Fibroblast of skin of back (primary cell): ENCODE measurements around the gene STK11. TPM values are rescaled to one million over a fixed set of nuclear protein-coding genes. Genes with fewer than 3 reads are reported as not detected.

Source experiments
- DNase-seq: peaks from one replicate; pipeline ENCODE4 v3.0.0-alpha.2; 2013
- polyA plus RNA-seq, 2 experiments: library from polyadenylated mRNA; unstranded; fragments of 120-200 nt; gene quantifications; one replicate each; pipeline ENCODE4 v1.2.1, GENCODE V29; 2013; ENCODE audit not compliant: insufficient read length in 2 of 2

The STK11 gene
- 52.6 TPM for polyA plus RNA-seq (2013, experiment 1 of 2; ENCODE audit: insufficient read length)
- 34.2 TPM for polyA plus RNA-seq (2013, experiment 2 of 2; ENCODE audit: insufficient read length)

GRCh38 chr19:1205114-1206099 lies at the start of gene STK11:
Gene STK11, plus strand, starts transcription at chr19:1205778. Its CDS starts 1,136 bp downstream, at chr19:1206914.
- peak; percentile 98 for DNase-seq

- DNase-seq = no peak
These were observed 49.2 kb upstream of the STK11 start for GRCh38 chr19:1156305-1156801.

- no peak for DNase-seq
These were observed 48.6 kb upstream of the STK11 start for GRCh38 chr19:1156830-1157615.

GRCh38 chr19:1157931-1158884 lies 47.4 kb upstream of the STK11 start:
- no peak for DNase-seq

- no peak for DNase-seq
These were observed 46.6 kb upstream of the STK11 start for GRCh38 chr19:1158885-1159448.

- no peak for DNase-seq
These were observed 45.5 kb upstream of the STK11 start for GRCh38 chr19:1159864-1160595.

DNA sequence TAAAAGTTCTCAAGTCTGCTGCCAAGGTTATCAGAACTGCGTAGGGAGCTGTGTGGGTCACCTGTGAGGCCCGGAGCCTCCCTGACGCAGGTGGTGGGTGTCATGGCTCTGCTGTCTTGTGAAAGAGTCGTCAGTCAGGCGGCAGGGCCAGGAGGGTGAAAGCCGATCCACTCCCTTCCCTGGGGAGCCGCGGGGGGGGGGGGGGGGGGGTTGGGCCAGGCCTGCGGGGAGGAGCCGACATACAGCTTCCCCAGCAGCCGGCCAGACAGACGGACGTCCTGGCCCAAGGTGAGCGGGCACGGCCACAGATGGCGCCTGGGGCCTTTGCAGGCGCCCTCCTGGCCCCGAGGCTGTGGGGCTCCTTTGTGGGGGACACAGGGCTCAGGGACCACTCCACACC lies 43.9 kb upstream of the STK11 start:
- no peak for DNase-seq

DNA sequence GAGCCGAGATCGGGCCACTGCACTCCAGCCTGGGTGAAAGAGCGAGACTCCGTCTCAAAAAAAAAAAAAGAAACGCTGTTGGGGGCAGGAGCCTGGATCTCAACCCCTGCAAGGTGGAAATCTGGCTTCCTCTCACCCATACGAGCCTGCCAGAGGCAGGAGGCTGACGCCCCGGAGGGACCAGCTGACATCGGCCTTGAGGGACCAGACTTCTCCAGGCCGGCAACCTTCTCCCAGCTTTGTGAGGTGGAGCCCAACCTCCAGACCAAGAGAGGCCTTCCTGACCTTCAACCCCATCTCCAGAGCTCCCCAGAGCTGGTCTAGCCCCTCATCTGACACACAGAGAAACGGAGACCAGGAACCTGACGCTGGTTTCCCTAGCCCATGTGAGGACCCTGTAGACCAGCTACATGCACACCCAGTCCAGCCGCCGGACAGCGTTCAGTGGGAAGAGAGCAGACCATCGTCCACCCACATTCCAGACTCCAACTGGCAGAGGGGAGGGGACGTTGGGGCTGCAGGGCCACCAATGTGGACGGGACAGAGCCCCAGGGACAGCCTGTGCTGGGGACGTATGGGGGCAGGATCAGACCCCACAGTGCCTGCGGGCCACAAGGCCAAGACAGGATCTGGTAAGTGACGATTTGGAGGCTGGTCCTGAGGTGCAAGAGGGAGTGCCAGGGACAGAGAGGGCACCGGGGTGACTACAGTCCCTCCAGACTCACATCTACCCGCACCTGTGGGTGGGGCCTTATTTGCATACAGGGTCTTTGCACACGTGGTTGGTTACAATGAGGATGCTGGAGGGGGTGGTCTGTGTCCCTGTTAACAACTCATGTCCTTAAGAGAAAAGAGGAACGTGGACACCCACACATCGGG lies 42.9 kb upstream of the STK11 start:
- DNase-seq = no peak

DNA sequence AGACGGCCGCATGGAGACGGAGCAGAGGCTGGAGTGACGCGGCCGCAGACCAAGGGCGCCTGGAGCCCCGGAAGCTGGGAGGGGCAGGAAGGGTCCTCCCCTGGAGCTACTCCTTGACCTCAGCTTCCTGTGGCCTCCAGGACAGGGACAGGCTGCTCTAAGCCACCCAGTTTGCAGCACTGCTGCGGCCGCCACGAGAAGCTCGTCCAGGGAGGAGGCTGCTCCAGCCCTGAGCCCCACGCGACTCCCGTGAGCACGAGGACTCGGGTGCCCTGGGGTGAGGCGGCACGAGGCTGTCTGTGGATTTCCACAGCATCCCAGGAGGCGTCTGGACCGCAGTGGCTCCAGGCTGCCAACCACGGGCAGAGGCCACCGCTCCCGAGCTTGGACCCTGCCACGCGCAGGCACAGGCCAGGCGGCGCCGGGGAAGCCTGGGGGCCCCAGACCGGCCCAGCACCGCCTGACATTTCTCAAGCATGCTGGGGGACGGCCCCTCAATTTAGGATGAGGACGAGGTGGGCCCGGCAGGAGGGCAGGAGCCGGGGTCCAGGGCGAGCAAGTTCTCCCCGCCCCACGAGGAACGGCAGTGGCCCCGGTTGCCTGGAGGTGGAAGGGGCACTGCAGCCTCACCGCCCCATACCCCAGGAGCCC lies 42.2 kb upstream of the STK11 start:
- DNase-seq = no peak

GRCh38 chr19:1163934-1164683 lies 41.5 kb upstream of the STK11 start:
- DNase-seq = no peak

DNA sequence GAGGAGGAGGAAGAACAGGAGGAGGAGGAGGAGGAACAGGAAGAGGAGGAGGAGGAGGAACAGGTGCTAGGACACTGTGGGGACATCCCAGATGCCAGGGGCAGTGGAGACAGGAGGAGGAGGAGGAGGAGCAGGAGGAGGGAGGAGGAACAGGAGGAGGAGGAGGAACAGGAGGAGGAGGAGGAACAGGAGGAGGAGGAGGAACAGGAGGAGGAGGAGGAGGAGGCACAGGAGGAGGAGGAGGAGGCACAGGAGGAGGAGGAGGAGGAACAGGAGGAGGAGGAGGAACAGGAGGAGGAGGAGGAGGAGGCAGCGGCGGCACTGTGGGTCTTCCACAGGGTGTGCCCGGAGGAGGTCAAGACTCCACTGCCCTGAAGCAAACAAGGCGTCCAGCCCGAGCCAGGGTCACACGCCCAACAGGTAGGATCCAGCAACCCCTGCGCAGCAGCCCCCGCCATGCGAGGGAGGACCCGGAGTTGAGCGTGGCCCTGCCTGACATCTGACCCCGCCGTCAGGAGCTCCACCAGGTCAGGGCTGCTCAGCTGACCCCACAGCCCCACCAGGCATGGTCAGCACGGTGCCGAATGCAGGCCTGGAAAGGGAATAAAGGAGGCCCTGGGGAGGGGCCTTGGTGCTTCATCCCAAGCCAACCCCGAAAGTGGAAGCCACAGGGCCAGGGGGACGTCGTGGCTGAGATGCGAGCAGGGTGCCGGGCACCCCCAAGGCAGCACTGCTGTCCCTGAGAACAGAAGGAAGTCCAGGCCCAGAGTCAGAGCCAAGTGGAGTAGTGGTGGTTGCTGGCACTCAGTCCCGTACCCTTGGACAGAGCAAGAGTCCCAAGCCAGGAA lies 40.7 kb upstream of the STK11 start:
- DNase-seq = no peak

- DNase-seq = no peak
These were observed 38.6 kb upstream of the STK11 start for GRCh38 chr19:1166872-1167573.

- DNase-seq = no peak
These were observed 37.6 kb upstream of the STK11 start for GRCh38 chr19:1167687-1168571.

- DNase-seq = peak; percentile 69
These were observed 36.8 kb upstream of the STK11 start for GRCh38 chr19:1168572-1169410.

- no peak for DNase-seq
These were observed 36.2 kb upstream of the STK11 start for GRCh38 chr19:1169411-1169791.
